MM.1S (cell line): ENCODE data around the gene HIBADH.

Experiments used
- DNase-seq: peaks from one replicate; pipeline ENCODE4 v3.0.0-alpha.2; 2015
- H2AFZ ChIP-seq: fragments of 300-600 bp; sonication (generic); 2 replicates; pipeline ENCODE4 v1.6.0; 2016; ENCODE audit warnings: antibody characterized with exemption, low read length
- H3F3A ChIP-seq: fragments of 300-600 bp; sonication (generic); 2 replicates; pipeline ENCODE4 v1.6.1; 2016; ENCODE audit warnings: mild to moderate bottlenecking, antibody characterized with exemption, low read length, moderate library complexity, mixed read lengths; ENCODE audit not compliant: insufficient read depth
- H3K27ac ChIP-seq: fragments of 300-600 bp; sonication (generic); 2 replicates; pipeline ENCODE4 v1.5.1; 2016; ENCODE audit warnings: mild to moderate bottlenecking, low read length
- H3K27me3 ChIP-seq: fragments of 300-600 bp; sonication (generic); replicated peaks from 2 replicates; pipeline ENCODE4 v1.6.0; 2016; ENCODE audit warnings: low read length; ENCODE audit not compliant: insufficient read depth
- H3K36me3 ChIP-seq: fragments of 300-600 bp; sonication (generic); replicated peaks from 2 replicates; pipeline ENCODE4 v1.6.1; 2016; ENCODE audit warnings: mild to moderate bottlenecking, low read length, mixed read lengths; ENCODE audit not compliant: insufficient read depth
- H3K4me1 ChIP-seq: fragments of 300-600 bp; sonication (generic); 2 replicates; pipeline ENCODE4 v1.6.1; 2016; ENCODE audit warnings: low read length, mixed read lengths
- H3K4me2 ChIP-seq: fragments of 300-600 bp; sonication (generic); 2 replicates; pipeline ENCODE4 v1.6.0; 2016; ENCODE audit warnings: low read depth, low read length
- H3K4me3 ChIP-seq: fragments of 300-600 bp; sonication (generic); 2 replicates; pipeline ENCODE4 v1.5.1; 2016; ENCODE audit warnings: low read length, mixed read lengths
- H3K79me2 ChIP-seq: fragments of 300-600 bp; sonication (generic); 2 replicates; pipeline ENCODE4 v1.6.1; 2016; ENCODE audit warnings: mixed run types, low read length, mixed read lengths
- H3K9ac ChIP-seq: fragments of 300-600 bp; sonication (generic); 2 replicates; pipeline ENCODE4 v1.6.1; 2016; ENCODE audit warnings: low read length, mixed read lengths
- H3K9me2 ChIP-seq: fragments of 300-600 bp; sonication (generic); replicated peaks from 2 replicates; pipeline ENCODE4 v1.6.1; 2016; ENCODE audit warnings: mild to moderate bottlenecking, low read length, mixed read lengths; ENCODE audit not compliant: insufficient read depth
- H3K9me3 ChIP-seq: fragments of 300-600 bp; sonication (generic); replicated peaks from 2 replicates; pipeline ENCODE4 v1.6.1; 2016; ENCODE audit warnings: mild to moderate bottlenecking, low read length, mixed read lengths; ENCODE audit not compliant: insufficient read depth
- H4K20me1 ChIP-seq: fragments of 300-600 bp; sonication (generic); 2 replicates; pipeline ENCODE4 v1.6.1; 2016; ENCODE audit warnings: mild to moderate bottlenecking, low read length, moderate library complexity, mixed read lengths; ENCODE audit not compliant: insufficient read depth
- CTCF ChIP-seq: fragments of 300-600 bp; sonication (generic); IDR thresholded peaks from 2 replicates; pipeline ENCODE4 v1.5.1; 2016; ENCODE audit warnings: antibody characterized with exemption, low read length, mixed read lengths
- EZH2 ChIP-seq: fragments of 300-600 bp; sonication (generic); optimal IDR thresholded peaks from 2 replicates; pipeline ENCODE3; 2017; ENCODE audit warnings: low read depth, mild to moderate bottlenecking, antibody characterized with exemption, low read length, mixed read lengths
- EZH2phosphoT487 ChIP-seq: fragments of 300-600 bp; sonication (generic); IDR thresholded peaks from 2 replicates; pipeline ENCODE4 v1.6.1; 2018; ENCODE audit warnings: antibody characterized with exemption, low read length

HIBADH gene

GRCh38 chr7:27478556-27478955, 184.1 kb downstream of the HIBADH start:
- H3F3A ChIP-seq = no peaks in the 10 kb centered on the region
- DNase-seq = no peak
- TF ChIP-seq EZH2 = no peak
- no peak for TF ChIP-seq CTCF
- no peak for TF ChIP-seq EZH2phosphoT487
- no peaks in the 10 kb centered on the region for H4K20me1 ChIP-seq
- H3K4me2 ChIP-seq = no peak overlapping the region
- H2AFZ ChIP-seq = no peak overlapping the region
- no peak overlapping the region for H3K27ac ChIP-seq
- H3K4me1 ChIP-seq = no peaks in the 10 kb centered on the region
- H3K36me3 ChIP-seq = no peaks in the 10 kb centered on the region
- no peak overlapping the region for H3K9ac ChIP-seq
- H3K9me3 ChIP-seq = no peaks in the 10 kb centered on the region
- no peaks in the 10 kb centered on the region for H3K79me2 ChIP-seq
- no peaks in the 10 kb centered on the region for H3K27me3 ChIP-seq
- no peaks in the 10 kb centered on the region for H3K9me2 ChIP-seq
- no peak overlapping the region for H3K4me3 ChIP-seq

GRCh38 chr7:27478084-27478483, 184.6 kb downstream of the HIBADH start:
- H3K36me3 ChIP-seq = no peaks in the 10 kb centered on the region
- TF ChIP-seq EZH2phosphoT487 (no peak), EZH2 (no peak)
- no peak overlapping the region for H3K9ac ChIP-seq
- H3K27ac ChIP-seq = no peak overlapping the region
- no peaks in the 10 kb centered on the region for H3K79me2 ChIP-seq
- no peak overlapping the region for H3K4me3 ChIP-seq
- no peaks in the 10 kb centered on the region for H3K9me2 ChIP-seq
- H3K9me3 ChIP-seq = no peaks in the 10 kb centered on the region
- no peaks in the 10 kb centered on the region for H4K20me1 ChIP-seq
- no peak overlapping the region for H2AFZ ChIP-seq
- H3F3A ChIP-seq = no peaks in the 10 kb centered on the region
- H3K4me2 ChIP-seq = no peak overlapping the region
- H3K4me1 ChIP-seq = no peaks in the 10 kb centered on the region
- DNase-seq = no peak
- H3K27me3 ChIP-seq = no peaks in the 10 kb centered on the region

- H2AFZ ChIP-seq = no peak overlapping the region
- no peak overlapping the region for H3K4me2 ChIP-seq
- no peaks in the 10 kb centered on the region for H3K9me3 ChIP-seq
- H3K4me1 ChIP-seq = no peaks in the 10 kb centered on the region
- TF ChIP-seq EZH2 (no peak), CTCF (no peak), EZH2phosphoT487 (no peak)
- no peaks in the 10 kb centered on the region for H3K27me3 ChIP-seq
- H4K20me1 ChIP-seq = no peaks in the 10 kb centered on the region
- H3K9ac ChIP-seq = no peak overlapping the region
- H3K9me2 ChIP-seq = no peaks in the 10 kb centered on the region
- no peaks in the 10 kb centered on the region for H3K36me3 ChIP-seq
- H3F3A ChIP-seq = no peaks in the 10 kb centered on the region
- no peaks in the 10 kb centered on the region for H3K79me2 ChIP-seq
- no peak overlapping the region for H3K4me3 ChIP-seq
- no peak for DNase-seq
- H3K27ac ChIP-seq = no peak overlapping the region
Observed at GRCh38 chr7:27476493-27476892, 186.2 kb downstream of the HIBADH start.
